GM23338 (cell line): ENCODE measurements around the gene COL25A1. TPM values are rescaled to one million over a fixed set of nuclear protein-coding genes. Genes with fewer than 3 reads are reported as not detected.

Source experiments
- ATAC-seq: fragments of 200-7000 bp; cut with Tn5 transposase; 3 replicates; pipeline ENCODE4 v1.9.1; 2020
- DNase-seq: peaks from one replicate; pipeline ENCODE4 v3.0.0-alpha.2; 2015; ENCODE audit warnings: low spot score
- H2AFZ ChIP-seq: fragments of 200-600 bp; sonication (generic); 2 replicates; pipeline ENCODE4 v1.8.0; 2016; ENCODE audit warnings: antibody characterized with exemption, mild to moderate bottlenecking, moderate library complexity
- H3F3A ChIP-seq: fragments of 200-600 bp; sonication (generic); replicated peaks from 2 replicates; pipeline ENCODE4 v1.8.0; 2017; ENCODE audit warnings: antibody characterized with exemption, mixed run types, low read depth
- H3K27ac ChIP-seq: fragments of 200-600 bp; sonication (generic); 2 replicates; pipeline ENCODE4 v1.6.1; 2016; ENCODE audit warnings: low read depth
- H3K27me3 ChIP-seq: fragments of 200-600 bp; sonication (generic); 2 replicates; pipeline ENCODE4 v1.8.0; 2016; ENCODE audit warnings: mild to moderate bottlenecking, mixed run types, moderate library complexity; ENCODE audit not compliant: insufficient read depth
- H3K36me3 ChIP-seq: fragments of 200-600 bp; sonication (generic); 2 replicates; pipeline ENCODE4 v1.8.0; 2016; ENCODE audit warnings: mild to moderate bottlenecking; ENCODE audit not compliant: insufficient read depth
- H3K4me1 ChIP-seq: fragments of 200-600 bp; sonication (generic); 2 replicates; pipeline ENCODE4 v1.8.0; 2016; ENCODE audit warnings: mild to moderate bottlenecking, moderate library complexity; ENCODE audit not compliant: insufficient read depth
- H3K4me2 ChIP-seq: fragments of 200-600 bp; sonication (generic); 2 replicates; pipeline ENCODE4 v1.7.1; 2017; ENCODE audit warnings: mixed run types
- H3K4me3 ChIP-seq: fragments of 200-600 bp; sonication (generic); 2 replicates; pipeline ENCODE4 v1.6.1; 2016; ENCODE audit warnings: mixed run types
- H3K79me2 ChIP-seq: fragments of 200-600 bp; sonication (generic); replicated peaks from 2 replicates; pipeline ENCODE4 v1.8.0; 2017; ENCODE audit warnings: mild to moderate bottlenecking; ENCODE audit not compliant: insufficient read depth
- H3K9me2 ChIP-seq: fragments of 200-600 bp; sonication (generic); 2 replicates; pipeline ENCODE4 v1.8.0; 2017; ENCODE audit not compliant: insufficient read depth
- H4K20me1 ChIP-seq: fragments of 200-600 bp; sonication (generic); replicated peaks from 2 replicates; pipeline ENCODE4 v1.8.0; 2017; ENCODE audit warnings: mild to moderate bottlenecking; ENCODE audit not compliant: insufficient read depth
- H3K27ac Mint-ChIP-seq: 2 replicates; pipeline ENCODE4 v1.8.0; 2020; ENCODE audit warnings: inconsistent platforms, mild to moderate bottlenecking, moderate library complexity, mixed read lengths
- H3K27me3 Mint-ChIP-seq: 3 replicates; pipeline ENCODE4 v1.8.0; 2022; ENCODE audit warnings: low read depth, mild to moderate bottlenecking, moderate library complexity, mixed read lengths, inconsistent platforms; ENCODE audit not compliant: insufficient read depth, poor library complexity
- H3K36me3 Mint-ChIP-seq: 3 replicates; pipeline ENCODE4 v1.8.0; 2021; ENCODE audit warnings: low read depth, mild to moderate bottlenecking, inconsistent platforms, moderate library complexity, mixed read lengths
- H3K4me1 Mint-ChIP-seq: 3 replicates; pipeline ENCODE4 v1.8.0; 2020; ENCODE audit warnings: mild to moderate bottlenecking, inconsistent platforms, mixed read lengths
- H3K4me3 Mint-ChIP-seq: 3 replicates; pipeline ENCODE4 v1.8.0; 2021; ENCODE audit warnings: moderate library complexity, mild to moderate bottlenecking, inconsistent platforms, mixed read lengths
- H3K9me3 Mint-ChIP-seq: 3 replicates; pipeline ENCODE4 v1.8.0; 2020; ENCODE audit warnings: moderate library complexity, mild to moderate bottlenecking, inconsistent platforms, mixed read lengths
- CREB1 ChIP-seq: fragments of 250-450 bp; sonication (Bioruptor Pico); IDR thresholded peaks from 2 replicates; pipeline ENCODE4 v1.5.0; 2020; ENCODE audit warnings: low read depth, mild to moderate bottlenecking, moderate library complexity
- CTCF ChIP-seq, 2 experiments: fragments of 200-600 bp in 1 of 2; sonication (generic) in 1 of 2; conservative IDR thresholded peaks; 2 replicates each; pipeline versions ENCODE4 v1.5.1 to v1.6.1; 2016 to 2017; ENCODE audit warnings: antibody characterized with exemption in 2 of 2, low read depth in 2 of 2, mild to moderate bottlenecking in 2 of 2, moderate library complexity in 1 of 2
- ETS1 ChIP-seq: IDR thresholded peaks from 2 replicates; pipeline ENCODE4 v1.6.1; 2016; ENCODE audit warnings: antibody characterized with exemption
- EZH2phosphoT487 ChIP-seq: fragments of 200-600 bp; sonication (generic); IDR thresholded peaks from one replicate; pipeline ENCODE4 v1.8.1; 2018; ENCODE audit warnings: antibody characterized with exemption; ENCODE audit not compliant: unreplicated experiment
- JUNB ChIP-seq: IDR thresholded peaks from one replicate; pipeline ENCODE4 v1.6.1; 2016; ENCODE audit warnings: antibody characterized with exemption; ENCODE audit not compliant: unreplicated experiment
- NANOG ChIP-seq: IDR thresholded peaks from 2 replicates; pipeline ENCODE4 v1.6.1; 2016; ENCODE audit warnings: antibody characterized with exemption, borderline replicate concordance
- POLR2AphosphoS5 ChIP-seq: IDR thresholded peaks from 2 replicates; pipeline ENCODE4 v1.6.1; 2016; ENCODE audit warnings: antibody characterized with exemption, low read depth
- REST ChIP-seq: IDR thresholded peaks from one replicate; pipeline ENCODE4 v1.6.1; 2018; ENCODE audit warnings: antibody characterized with exemption; ENCODE audit not compliant: unreplicated experiment
- STAT1 ChIP-seq: IDR thresholded peaks from one replicate; pipeline ENCODE4 v1.6.1; 2016; ENCODE audit warnings: antibody characterized with exemption; ENCODE audit not compliant: unreplicated experiment
- ZNF114 ChIP-seq: fragments of 250-450 bp; sonication (Bioruptor Pico); IDR thresholded peaks from 2 replicates; pipeline ENCODE4 v1.5.0; 2020; ENCODE audit warnings: mild to moderate bottlenecking, moderate library complexity
- ZNF331 ChIP-seq: fragments of 250-450 bp; sonication (Bioruptor Pico); IDR thresholded peaks from 2 replicates; pipeline ENCODE4 v1.5.0; 2020; ENCODE audit warnings: low read depth, mild to moderate bottlenecking, moderate library complexity
- ZNF462 ChIP-seq: fragments of 250-450 bp; sonication (Bioruptor Pico); IDR thresholded peaks from 2 replicates; pipeline ENCODE4 v1.5.0; 2020; ENCODE audit warnings: mild to moderate bottlenecking, moderate library complexity
- polyA plus RNA-seq: library from polyadenylated mRNA; unstranded; fragments of >200 nt; fragmentation: Nextera tagmentation; extraction: Ambion mirVana; gene quantifications from 2 replicates; pipeline ENCODE4 v1.2.1, GENCODE V29; 2016
- total RNA-seq: library from RNA; depleted of rRNA; stranded (reverse); fragments of >200 nt; shearing (Covaris generic); gene quantifications from 2 replicates; pipeline ENCODE4 v1.2.3, GENCODE V29; 2014

The COL25A1 gene
- total and polyA plus RNA-seq, 2 experiments from 2014 or later: 3.9 to 5.6 TPM

- Histone ChIP-seq H3K27ac (no peak overlapping the region), H2AFZ (no peak overlapping the region), H3K79me2 (no peaks in the 10 kb centered on the region), H3K36me3 (no peaks in the 10 kb centered on the region), H3K27me3 (no peaks in the 10 kb centered on the region), H3F3A (no peaks in the 10 kb centered on the region), H3K4me1 (no peaks in the 10 kb centered on the region), H3K9me2 (no peaks in the 10 kb centered on the region), H3K4me3 (no peak overlapping the region), H4K20me1 (no peaks in the 10 kb centered on the region), H3K4me2 (no peak overlapping the region)
- no peak for ATAC-seq
- Mint-ChIP-seq H3K4me3 (no peak overlapping the region), H3K9me3 (no peaks in the 10 kb centered on the region), H3K27me3 (no peaks in the 10 kb centered on the region), H3K27ac (no peak overlapping the region), H3K36me3 (no peaks in the 10 kb centered on the region; the same call in 2 of the 3 replicates), H3K4me1 (no peaks in the 10 kb centered on the region)
- no peak for DNase-seq
- TF ChIP-seq ZNF114: no peak
- TF ChIP-seq ZNF462 (CRISPR knock-in tag): no peak
- TF ChIP-seq POLR2AphosphoS5: no peak
- no peak for TF ChIP-seq NANOG
- TF ChIP-seq JUNB: no peak
- no peak for TF ChIP-seq REST
- TF ChIP-seq EZH2phosphoT487: no peak
- no peak for TF ChIP-seq ETS1
- TF ChIP-seq ZNF331 (CRISPR knock-in tag): no peak
- no peak for TF ChIP-seq STAT1
- no peak for TF ChIP-seq CREB1 (CRISPR knock-in tag)
- TF ChIP-seq CTCF (conservative IDR thresholded peaks at IDR 0.05; ENCODE audit: low read depth in 2 of 2): no peak
Observed at GRCh38 chr4:109235683-109236082, 66.8 kb downstream of the COL25A1 start.
